GM23338 (cell line): ENCODE data around the gene KRTAP10-6. TPM values are rescaled to one million over a fixed set of nuclear protein-coding genes. Genes with fewer than 3 reads are reported as not detected.

ENCODE experiments used
- ATAC-seq: fragments of 200-7000 bp; cut with Tn5 transposase; 3 replicates; pipeline ENCODE4 v1.9.1; 2020
- DNase-seq: peaks from one replicate; pipeline ENCODE4 v3.0.0-alpha.2; 2015; ENCODE audit warnings: low spot score
- H2AFZ ChIP-seq: fragments of 200-600 bp; sonication (generic); 2 replicates; pipeline ENCODE4 v1.8.0; 2016; ENCODE audit warnings: antibody characterized with exemption, mild to moderate bottlenecking, moderate library complexity
- H3F3A ChIP-seq: fragments of 200-600 bp; sonication (generic); replicated peaks from 2 replicates; pipeline ENCODE4 v1.8.0; 2017; ENCODE audit warnings: antibody characterized with exemption, mixed run types, low read depth
- H3K27ac ChIP-seq: fragments of 200-600 bp; sonication (generic); 2 replicates; pipeline ENCODE4 v1.6.1; 2016; ENCODE audit warnings: low read depth
- H3K27me3 ChIP-seq: fragments of 200-600 bp; sonication (generic); 2 replicates; pipeline ENCODE4 v1.8.0; 2016; ENCODE audit warnings: mild to moderate bottlenecking, mixed run types, moderate library complexity; ENCODE audit not compliant: insufficient read depth
- H3K36me3 ChIP-seq: fragments of 200-600 bp; sonication (generic); 2 replicates; pipeline ENCODE4 v1.8.0; 2016; ENCODE audit warnings: mild to moderate bottlenecking; ENCODE audit not compliant: insufficient read depth
- H3K4me1 ChIP-seq: fragments of 200-600 bp; sonication (generic); 2 replicates; pipeline ENCODE4 v1.8.0; 2016; ENCODE audit warnings: mild to moderate bottlenecking, moderate library complexity; ENCODE audit not compliant: insufficient read depth
- H3K4me2 ChIP-seq: fragments of 200-600 bp; sonication (generic); 2 replicates; pipeline ENCODE4 v1.7.1; 2017; ENCODE audit warnings: mixed run types
- H3K4me3 ChIP-seq: fragments of 200-600 bp; sonication (generic); 2 replicates; pipeline ENCODE4 v1.6.1; 2016; ENCODE audit warnings: mixed run types
- H3K79me2 ChIP-seq: fragments of 200-600 bp; sonication (generic); replicated peaks from 2 replicates; pipeline ENCODE4 v1.8.0; 2017; ENCODE audit warnings: mild to moderate bottlenecking; ENCODE audit not compliant: insufficient read depth
- H3K9me2 ChIP-seq: fragments of 200-600 bp; sonication (generic); 2 replicates; pipeline ENCODE4 v1.8.0; 2017; ENCODE audit not compliant: insufficient read depth
- H4K20me1 ChIP-seq: fragments of 200-600 bp; sonication (generic); replicated peaks from 2 replicates; pipeline ENCODE4 v1.8.0; 2017; ENCODE audit warnings: mild to moderate bottlenecking; ENCODE audit not compliant: insufficient read depth
- H3K27ac Mint-ChIP-seq: 2 replicates; pipeline ENCODE4 v1.8.0; 2020; ENCODE audit warnings: inconsistent platforms, mild to moderate bottlenecking, moderate library complexity, mixed read lengths
- H3K27me3 Mint-ChIP-seq: 3 replicates; pipeline ENCODE4 v1.8.0; 2022; ENCODE audit warnings: low read depth, mild to moderate bottlenecking, moderate library complexity, mixed read lengths, inconsistent platforms; ENCODE audit not compliant: insufficient read depth, poor library complexity
- H3K36me3 Mint-ChIP-seq: 3 replicates; pipeline ENCODE4 v1.8.0; 2021; ENCODE audit warnings: low read depth, mild to moderate bottlenecking, inconsistent platforms, moderate library complexity, mixed read lengths
- H3K4me1 Mint-ChIP-seq: 3 replicates; pipeline ENCODE4 v1.8.0; 2020; ENCODE audit warnings: mild to moderate bottlenecking, inconsistent platforms, mixed read lengths
- H3K4me3 Mint-ChIP-seq: 3 replicates; pipeline ENCODE4 v1.8.0; 2021; ENCODE audit warnings: moderate library complexity, mild to moderate bottlenecking, inconsistent platforms, mixed read lengths
- H3K9me3 Mint-ChIP-seq: 3 replicates; pipeline ENCODE4 v1.8.0; 2020; ENCODE audit warnings: moderate library complexity, mild to moderate bottlenecking, inconsistent platforms, mixed read lengths
- CREB1 ChIP-seq: fragments of 250-450 bp; sonication (Bioruptor Pico); IDR thresholded peaks from 2 replicates; pipeline ENCODE4 v1.5.0; 2020; ENCODE audit warnings: low read depth, mild to moderate bottlenecking, moderate library complexity
- CTCF ChIP-seq, 2 experiments: fragments of 200-600 bp in 1 of 2; sonication (generic) in 1 of 2; conservative IDR thresholded peaks; 2 replicates each; pipeline versions ENCODE4 v1.5.1 to v1.6.1; 2016 to 2017; ENCODE audit warnings: antibody characterized with exemption in 2 of 2, low read depth in 2 of 2, mild to moderate bottlenecking in 2 of 2, moderate library complexity in 1 of 2
- EZH2 ChIP-seq: fragments of 200-600 bp; sonication (generic); IDR thresholded peaks from one replicate; pipeline ENCODE4 v1.8.0; 2017; ENCODE audit warnings: antibody characterized with exemption, mild to moderate bottlenecking, low read depth; ENCODE audit not compliant: unreplicated experiment
- EZH2phosphoT487 ChIP-seq: fragments of 200-600 bp; sonication (generic); IDR thresholded peaks from one replicate; pipeline ENCODE4 v1.8.1; 2018; ENCODE audit warnings: antibody characterized with exemption; ENCODE audit not compliant: unreplicated experiment
- NANOG ChIP-seq: IDR thresholded peaks from 2 replicates; pipeline ENCODE4 v1.6.1; 2016; ENCODE audit warnings: antibody characterized with exemption, borderline replicate concordance
- STAT1 ChIP-seq: IDR thresholded peaks from one replicate; pipeline ENCODE4 v1.6.1; 2016; ENCODE audit warnings: antibody characterized with exemption; ENCODE audit not compliant: unreplicated experiment
- ZNF114 ChIP-seq: fragments of 250-450 bp; sonication (Bioruptor Pico); IDR thresholded peaks from 2 replicates; pipeline ENCODE4 v1.5.0; 2020; ENCODE audit warnings: mild to moderate bottlenecking, moderate library complexity
- polyA plus RNA-seq: library from polyadenylated mRNA; unstranded; fragments of >200 nt; fragmentation: Nextera tagmentation; extraction: Ambion mirVana; gene quantifications from 2 replicates; pipeline ENCODE4 v1.2.1, GENCODE V29; 2016
- total RNA-seq: library from RNA; depleted of rRNA; stranded (reverse); fragments of >200 nt; shearing (Covaris generic); gene quantifications from 2 replicates; pipeline ENCODE4 v1.2.3, GENCODE V29; 2014
- TF ChIP-seq, protein P1 (sequence below): IDR thresholded peaks from 2 replicates; pipeline ENCODE4 v1.6.1; 2016; ENCODE audit warnings: antibody characterized with exemption
- TF ChIP-seq, protein P2 (sequence below): IDR thresholded peaks from one replicate; pipeline ENCODE4 v1.6.1; 2018; ENCODE audit warnings: antibody characterized with exemption; ENCODE audit not compliant: unreplicated experiment

The KRTAP10-6 gene
- total and polyA plus RNA-seq, 2 experiments from 2014 or later = not detected

DNA sequence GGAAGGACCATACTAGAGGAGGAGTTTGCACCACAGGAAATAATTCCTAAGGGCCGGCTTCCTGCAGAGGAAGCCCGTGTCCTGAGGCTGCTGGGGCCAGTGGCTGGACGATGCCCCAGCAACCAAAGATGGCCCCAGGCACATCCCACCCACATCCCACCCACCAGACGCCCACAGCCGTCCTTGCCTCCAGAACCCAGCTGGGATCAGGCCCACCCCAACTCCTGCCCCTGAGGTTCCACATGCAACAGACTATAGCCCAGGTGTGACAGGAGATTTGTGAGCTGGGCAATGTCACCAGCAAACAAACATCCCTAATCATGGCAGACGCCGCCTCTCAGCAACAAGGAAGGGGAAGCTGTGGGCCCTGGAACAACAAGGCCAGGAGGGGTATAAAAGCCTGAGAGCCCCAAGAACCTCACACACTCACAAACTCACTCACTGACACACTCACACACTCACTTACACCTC lies 34.4 kb upstream of the KRTAP10-6 start, which contains the start of gene KRTAP10-9:
Gene KRTAP10-9 (plus strand): TSS at position 421 of the 471 bp plus-strand sequence. CDS start 79 bp downstream, outside the sequence.
- H3K4me3 Mint-ChIP-seq = no peak within 1 kb of the TSS

DNA sequence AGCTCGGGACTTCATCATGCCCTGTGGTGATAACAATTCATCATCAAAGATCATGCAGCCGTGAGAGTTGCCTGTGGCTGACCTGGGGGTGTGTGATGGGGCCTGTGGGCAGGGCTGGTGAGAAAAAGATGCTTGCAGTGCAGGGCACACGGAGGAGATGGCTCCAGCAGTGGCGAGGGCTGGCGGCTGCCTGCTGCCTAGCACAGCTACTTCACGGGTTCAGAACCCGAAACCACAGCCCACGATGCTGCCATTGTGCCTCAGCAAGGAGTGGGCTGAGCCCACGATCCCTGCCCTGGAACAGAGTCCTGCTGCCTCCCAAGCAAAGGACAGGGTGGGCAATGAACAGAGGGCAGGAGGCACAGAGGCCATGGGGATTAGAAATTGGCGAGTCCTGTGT lies 34.0 kb upstream of the KRTAP10-6 start:
- H4K20me1 ChIP-seq = no peaks in the 10 kb centered on the region
- Mint-ChIP-seq H3K4me1 (no peaks in the 10 kb centered on the region), H3K27ac (no peak overlapping the region), H3K36me3 (peaks cover 20% of the 10 kb centered on the region), H3K9me3 (peaks cover 40% of the 10 kb centered on the region), H3K4me3 (no peak overlapping the region), H3K27me3 (peaks cover 7% of the 10 kb centered on the region)
- H3K79me2 ChIP-seq = no peaks in the 10 kb centered on the region
- H3K27me3 ChIP-seq = no peaks in the 10 kb centered on the region
- H3K36me3 ChIP-seq = no peaks in the 10 kb centered on the region; the same call in 1 of the 2 replicates
- H3K9me2 ChIP-seq = no peaks in the 10 kb centered on the region
- no peak overlapping the region for H3K4me3 ChIP-seq
- H3K4me1 ChIP-seq = no peaks in the 10 kb centered on the region
- ATAC-seq = no peak
- no peak overlapping the region for H2AFZ ChIP-seq
- TF ChIP-seq ZNF114 (no peak), EZH2 (no peak)
- H3K4me2 ChIP-seq = no peak overlapping the region
- no peaks in the 10 kb centered on the region for H3F3A ChIP-seq
- H3K27ac ChIP-seq = no peak overlapping the region
- no peak for DNase-seq

More for the DNA sequence above, 34.4 kb upstream of the KRTAP10-6 start, which contains the start of gene KRTAP10-9:
- Histone ChIP-seq H2AFZ (no peak within 1 kb of the TSS), H3F3A (no peaks in the 10 kb centered on the region), H4K20me1 (no peaks in the 10 kb centered on the region), H3K4me1 (no peaks in the 10 kb centered on the region), H3K9me2 (no peaks in the 10 kb centered on the region), H3K27me3 (no peaks in the 10 kb centered on the region), H3K36me3 (no peaks in the 10 kb centered on the region; the same call in 1 of the 2 replicates), H3K4me3 (no peak within 1 kb of the TSS), H3K27ac (no peak within 1 kb of the TSS), H3K4me2 (no peak within 1 kb of the TSS), H3K79me2 (no peaks in the 10 kb centered on the region)
- no peak for ATAC-seq
- TF ChIP-seq CTCF (conservative IDR thresholded peaks at IDR 0.05; ENCODE audit: low read depth in 2 of 2) = no peak
- peaks cover 42% of the 10 kb centered on the region for H3K9me3 Mint-ChIP-seq
- peaks cover 22% of the 10 kb centered on the region for H3K36me3 Mint-ChIP-seq
- no peak for DNase-seq
- no peak within 1 kb of the TSS for H3K27ac Mint-ChIP-seq
- peaks cover 7% of the 10 kb centered on the region for H3K27me3 Mint-ChIP-seq
- H3K4me1 Mint-ChIP-seq = no peaks in the 10 kb centered on the region

GRCh38 chr21:44625756-44626155 lies 33.5 kb upstream of the KRTAP10-6 start:
- Mint-ChIP-seq H3K27ac (no peak overlapping the region), H3K27me3 (peaks cover 7% of the 10 kb centered on the region), H3K4me3 (no peak overlapping the region), H3K9me3 (peaks cover 37% of the 10 kb centered on the region), H3K36me3 (peaks cover 18% of the 10 kb centered on the region), H3K4me1 (no peaks in the 10 kb centered on the region)
- H3K36me3 ChIP-seq = no peaks in the 10 kb centered on the region; the same call in 1 of the 2 replicates
- H3K27me3 ChIP-seq = no peaks in the 10 kb centered on the region
- H3K4me1 ChIP-seq = no peaks in the 10 kb centered on the region
- H3K9me2 ChIP-seq = no peaks in the 10 kb centered on the region
- H3K4me3 ChIP-seq = no peak overlapping the region
- H3K27ac ChIP-seq = no peak overlapping the region
- DNase-seq (no peak), ATAC-seq (no peak)
- H4K20me1 ChIP-seq = no peaks in the 10 kb centered on the region
- H2AFZ ChIP-seq = no peak overlapping the region
- no peaks in the 10 kb centered on the region for H3K79me2 ChIP-seq
- no peak overlapping the region for H3K4me2 ChIP-seq
- H3F3A ChIP-seq = no peaks in the 10 kb centered on the region
- TF ChIP-seq NANOG (no peak), CREB1 (CRISPR knock-in tag) (no peak), CTCF (conservative IDR thresholded peaks at IDR 0.05; ENCODE audit: low read depth in 2 of 2) (no peak), EZH2phosphoT487 (no peak), STAT1 (no peak), ZNF114 (no peak)
- TF ChIP-seq, protein P1, sequence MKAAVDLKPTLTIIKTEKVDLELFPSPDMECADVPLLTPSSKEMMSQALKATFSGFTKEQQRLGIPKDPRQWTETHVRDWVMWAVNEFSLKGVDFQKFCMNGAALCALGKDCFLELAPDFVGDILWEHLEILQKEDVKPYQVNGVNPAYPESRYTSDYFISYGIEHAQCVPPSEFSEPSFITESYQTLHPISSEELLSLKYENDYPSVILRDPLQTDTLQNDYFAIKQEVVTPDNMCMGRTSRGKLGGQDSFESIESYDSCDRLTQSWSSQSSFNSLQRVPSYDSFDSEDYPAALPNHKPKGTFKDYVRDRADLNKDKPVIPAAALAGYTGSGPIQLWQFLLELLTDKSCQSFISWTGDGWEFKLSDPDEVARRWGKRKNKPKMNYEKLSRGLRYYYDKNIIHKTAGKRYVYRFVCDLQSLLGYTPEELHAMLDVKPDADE = no peak
- TF ChIP-seq, protein P2, sequence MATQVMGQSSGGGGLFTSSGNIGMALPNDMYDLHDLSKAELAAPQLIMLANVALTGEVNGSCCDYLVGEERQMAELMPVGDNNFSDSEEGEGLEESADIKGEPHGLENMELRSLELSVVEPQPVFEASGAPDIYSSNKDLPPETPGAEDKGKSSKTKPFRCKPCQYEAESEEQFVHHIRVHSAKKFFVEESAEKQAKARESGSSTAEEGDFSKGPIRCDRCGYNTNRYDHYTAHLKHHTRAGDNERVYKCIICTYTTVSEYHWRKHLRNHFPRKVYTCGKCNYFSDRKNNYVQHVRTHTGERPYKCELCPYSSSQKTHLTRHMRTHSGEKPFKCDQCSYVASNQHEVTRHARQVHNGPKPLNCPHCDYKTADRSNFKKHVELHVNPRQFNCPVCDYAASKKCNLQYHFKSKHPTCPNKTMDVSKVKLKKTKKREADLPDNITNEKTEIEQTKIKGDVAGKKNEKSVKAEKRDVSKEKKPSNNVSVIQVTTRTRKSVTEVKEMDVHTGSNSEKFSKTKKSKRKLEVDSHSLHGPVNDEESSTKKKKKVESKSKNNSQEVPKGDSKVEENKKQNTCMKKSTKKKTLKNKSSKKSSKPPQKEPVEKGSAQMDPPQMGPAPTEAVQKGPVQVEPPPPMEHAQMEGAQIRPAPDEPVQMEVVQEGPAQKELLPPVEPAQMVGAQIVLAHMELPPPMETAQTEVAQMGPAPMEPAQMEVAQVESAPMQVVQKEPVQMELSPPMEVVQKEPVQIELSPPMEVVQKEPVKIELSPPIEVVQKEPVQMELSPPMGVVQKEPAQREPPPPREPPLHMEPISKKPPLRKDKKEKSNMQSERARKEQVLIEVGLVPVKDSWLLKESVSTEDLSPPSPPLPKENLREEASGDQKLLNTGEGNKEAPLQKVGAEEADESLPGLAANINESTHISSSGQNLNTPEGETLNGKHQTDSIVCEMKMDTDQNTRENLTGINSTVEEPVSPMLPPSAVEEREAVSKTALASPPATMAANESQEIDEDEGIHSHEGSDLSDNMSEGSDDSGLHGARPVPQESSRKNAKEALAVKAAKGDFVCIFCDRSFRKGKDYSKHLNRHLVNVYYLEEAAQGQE = no peak
